ENCODE measurements around the gene SEC22A. TPM values are rescaled to one million over a fixed set of nuclear protein-coding genes. Genes with fewer than 3 reads are reported as not detected.

Gene SEC22A
- total and polyA plus RNA-seq, 2 experiments from 2014 or later: 16.0 to 21.9 TPM

DNA sequence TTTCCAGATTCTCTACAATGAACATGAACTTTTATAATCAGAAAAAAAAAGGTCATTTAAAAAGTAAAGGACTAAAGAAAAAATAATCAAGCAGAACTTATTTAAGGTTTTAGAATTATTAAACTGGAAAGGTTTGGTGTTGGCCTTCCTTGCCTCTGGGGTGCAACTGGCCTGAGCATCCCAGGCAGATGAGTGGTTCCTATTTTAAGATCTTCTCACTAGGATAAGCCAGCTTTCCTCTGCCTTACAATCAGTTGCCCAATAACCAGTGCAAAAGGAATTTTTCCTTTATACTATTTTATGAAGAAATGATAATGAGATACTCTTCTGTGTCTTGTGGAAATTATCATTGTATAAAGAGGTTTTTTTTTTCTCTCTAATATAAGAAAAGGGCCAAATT is 56.6 kb downstream of the SEC22A start:
- Histone ChIP-seq H3K36me3 (replicated peaks; ENCODE audit: insufficient read depth, low read depth) (no peaks in the 10 kb centered on the region), H3K27me3 (no peaks in the 10 kb centered on the region), H3K9me3 (ENCODE audit: low read depth) (no peaks in the 10 kb centered on the region), H4K20me1 (ENCODE audit: insufficient read depth, poor library complexity, severe bottlenecking) (no peaks in the 10 kb centered on the region), H2AFZ (no peak overlapping the region), H3K27ac (no peak overlapping the region), H3K4me1 (ENCODE audit: insufficient read depth) (no peaks in the 10 kb centered on the region), H3K4me3 (no peak overlapping the region), H3K4me2 (no peak overlapping the region), H3K9me2 (replicated peaks; ENCODE audit: insufficient read depth) (no peaks in the 10 kb centered on the region), H3K79me2 (no peaks in the 10 kb centered on the region)
- TF ChIP-seq, protein P1, sequence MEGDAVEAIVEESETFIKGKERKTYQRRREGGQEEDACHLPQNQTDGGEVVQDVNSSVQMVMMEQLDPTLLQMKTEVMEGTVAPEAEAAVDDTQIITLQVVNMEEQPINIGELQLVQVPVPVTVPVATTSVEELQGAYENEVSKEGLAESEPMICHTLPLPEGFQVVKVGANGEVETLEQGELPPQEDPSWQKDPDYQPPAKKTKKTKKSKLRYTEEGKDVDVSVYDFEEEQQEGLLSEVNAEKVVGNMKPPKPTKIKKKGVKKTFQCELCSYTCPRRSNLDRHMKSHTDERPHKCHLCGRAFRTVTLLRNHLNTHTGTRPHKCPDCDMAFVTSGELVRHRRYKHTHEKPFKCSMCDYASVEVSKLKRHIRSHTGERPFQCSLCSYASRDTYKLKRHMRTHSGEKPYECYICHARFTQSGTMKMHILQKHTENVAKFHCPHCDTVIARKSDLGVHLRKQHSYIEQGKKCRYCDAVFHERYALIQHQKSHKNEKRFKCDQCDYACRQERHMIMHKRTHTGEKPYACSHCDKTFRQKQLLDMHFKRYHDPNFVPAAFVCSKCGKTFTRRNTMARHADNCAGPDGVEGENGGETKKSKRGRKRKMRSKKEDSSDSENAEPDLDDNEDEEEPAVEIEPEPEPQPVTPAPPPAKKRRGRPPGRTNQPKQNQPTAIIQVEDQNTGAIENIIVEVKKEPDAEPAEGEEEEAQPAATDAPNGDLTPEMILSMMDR (IDR thresholded peaks at IDR 0.05; ENCODE audit: poor library complexity): no peak
- TF ChIP-seq EZH2phosphoT487 (IDR thresholded peaks at IDR 0.05; ENCODE audit: low read depth, severe bottlenecking, unreplicated experiment): no peak
- no peak for TF ChIP-seq EZH2 (IDR thresholded peaks at IDR 0.05; ENCODE audit: borderline replicate concordance)
- no peak for DNase-seq (ENCODE audit: low spot score)

DNA sequence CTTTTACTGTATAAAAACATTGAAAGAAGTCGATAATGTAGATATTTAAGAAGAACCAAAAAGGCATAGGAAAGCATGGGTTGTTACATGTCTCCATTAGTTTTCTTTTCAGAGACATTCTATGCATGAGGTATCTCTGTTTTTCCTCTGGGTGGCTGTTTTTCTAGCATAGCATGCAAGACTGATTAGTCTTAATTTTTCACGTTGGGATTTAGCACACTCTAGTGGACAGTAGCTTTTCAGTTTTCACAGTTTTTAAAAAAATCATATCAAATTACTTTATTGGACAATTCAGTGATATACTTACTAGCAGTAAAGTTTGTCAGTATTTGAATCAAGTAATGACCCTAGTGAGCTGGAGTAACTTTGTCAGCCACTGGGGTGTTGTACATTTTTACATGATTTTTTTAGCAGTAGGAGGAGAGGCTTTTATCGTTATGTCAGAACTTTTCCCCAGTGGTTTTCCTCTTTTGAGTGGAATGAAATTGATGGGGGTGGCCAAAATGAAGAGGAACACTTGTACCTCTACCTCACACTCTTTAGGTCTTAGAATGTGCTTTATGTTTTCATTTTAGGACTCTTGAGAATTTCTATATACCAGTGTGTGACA is 57.2 kb downstream of the SEC22A start:
- 63% methylated on average over 3 of the region's 3 CpGs for WGBS (ENCODE audit: low lambda C conversion rate, missing lambda C conversion rate)
- no peaks in the 10 kb centered on the region for H3K9me3 ChIP-seq (ENCODE audit: low read depth)
- peak; percentile 62 for DNase-seq (ENCODE audit: low spot score)
- no peak overlapping the region for H3K4me2 ChIP-seq
- H3K27ac ChIP-seq: no peak overlapping the region
- H2AFZ ChIP-seq: no peak overlapping the region
- H3K27me3 ChIP-seq: no peaks in the 10 kb centered on the region
- H3K4me3 ChIP-seq: no peak overlapping the region
- no peaks in the 10 kb centered on the region for H3K79me2 ChIP-seq
- H3K36me3 ChIP-seq (replicated peaks; ENCODE audit: insufficient read depth, low read depth): no peaks in the 10 kb centered on the region
- TF ChIP-seq, protein P1 (IDR thresholded peaks at IDR 0.05; ENCODE audit: poor library complexity): peak; percentile 81
- no peak for TF ChIP-seq EZH2 (IDR thresholded peaks at IDR 0.05; ENCODE audit: borderline replicate concordance)
- TF ChIP-seq EZH2phosphoT487 (IDR thresholded peaks at IDR 0.05; ENCODE audit: low read depth, severe bottlenecking, unreplicated experiment): no peak
- no peaks in the 10 kb centered on the region for H3K9me2 ChIP-seq (replicated peaks; ENCODE audit: insufficient read depth)
- no peaks in the 10 kb centered on the region for H4K20me1 ChIP-seq (ENCODE audit: insufficient read depth, poor library complexity, severe bottlenecking)
- H3K4me1 ChIP-seq (ENCODE audit: insufficient read depth): no peaks in the 10 kb centered on the region

DNA sequence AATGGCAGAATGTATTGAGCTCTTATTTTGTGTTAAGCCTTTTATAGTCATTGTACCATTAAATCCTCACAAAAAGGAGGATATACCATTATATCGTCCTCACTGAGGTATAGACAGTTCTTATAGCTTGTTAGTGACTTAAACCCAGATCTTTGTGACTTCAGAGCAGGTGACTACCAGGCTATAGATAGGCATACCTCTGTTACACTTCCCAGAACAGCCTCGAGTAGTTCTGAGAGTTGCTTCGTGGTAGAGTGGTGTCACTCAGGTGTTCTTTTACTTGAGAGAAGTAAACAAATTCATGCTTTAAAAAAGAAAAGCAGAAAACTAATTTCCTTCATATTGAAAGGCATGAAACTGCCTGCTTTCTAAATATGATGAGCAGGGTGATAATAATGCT is 59.9 kb downstream of the SEC22A start:
- Histone ChIP-seq H3K4me2 (no peak overlapping the region), H3K9me3 (ENCODE audit: low read depth) (no peaks in the 10 kb centered on the region), H3K4me3 (no peak overlapping the region), H2AFZ (no peak overlapping the region), H3K27me3 (no peaks in the 10 kb centered on the region), H4K20me1 (ENCODE audit: insufficient read depth, poor library complexity, severe bottlenecking) (no peaks in the 10 kb centered on the region), H3K79me2 (no peaks in the 10 kb centered on the region), H3K9me2 (replicated peaks; ENCODE audit: insufficient read depth) (no peaks in the 10 kb centered on the region), H3K36me3 (replicated peaks; ENCODE audit: insufficient read depth, low read depth) (peaks cover 3% of the 10 kb centered on the region), H3K4me1 (ENCODE audit: insufficient read depth) (no peaks in the 10 kb centered on the region), H3K27ac (peak overlapping the region; percentile 35)
- TF ChIP-seq, protein P1 (IDR thresholded peaks at IDR 0.05; ENCODE audit: poor library complexity): no peak
- TF ChIP-seq EZH2phosphoT487 (IDR thresholded peaks at IDR 0.05; ENCODE audit: low read depth, severe bottlenecking, unreplicated experiment): no peak
- TF ChIP-seq EZH2 (IDR thresholded peaks at IDR 0.05; ENCODE audit: borderline replicate concordance): no peak
- 84% methylated on average over 3 of the region's 3 CpGs for WGBS (ENCODE audit: low lambda C conversion rate, missing lambda C conversion rate)
- DNase-seq (ENCODE audit: low spot score): no peak

Measured in hepatocyte (in vitro differentiated cells).